Suprapubic skin (tissue), 3 donors: ENCODE measurements around the gene MCM3AP.

Source experiments
- POLR2AphosphoS5 ChIP-seq, 3 donors: sonication (generic); formaldehyde crosslinking; IDR thresholded peaks; one replicate each; pipeline ENCODE4 v1.6.1; 2017; ENCODE audit warnings: antibody characterized with exemption in 3 of 3
- TF ChIP-seq, protein P1 (sequence below), 2 donors: fragments of 200-600 bp in 1 of 2; fragments of 450-650 bp in 1 of 2; sonication (generic) in 1 of 2; IDR thresholded peaks; one replicate each; pipeline ENCODE4 v1.5.1; 2016 to 2019; ENCODE audit warnings: antibody characterized with exemption in 2 of 2, mild to moderate bottlenecking in 1 of 2, moderate library complexity in 1 of 2

DNA sequence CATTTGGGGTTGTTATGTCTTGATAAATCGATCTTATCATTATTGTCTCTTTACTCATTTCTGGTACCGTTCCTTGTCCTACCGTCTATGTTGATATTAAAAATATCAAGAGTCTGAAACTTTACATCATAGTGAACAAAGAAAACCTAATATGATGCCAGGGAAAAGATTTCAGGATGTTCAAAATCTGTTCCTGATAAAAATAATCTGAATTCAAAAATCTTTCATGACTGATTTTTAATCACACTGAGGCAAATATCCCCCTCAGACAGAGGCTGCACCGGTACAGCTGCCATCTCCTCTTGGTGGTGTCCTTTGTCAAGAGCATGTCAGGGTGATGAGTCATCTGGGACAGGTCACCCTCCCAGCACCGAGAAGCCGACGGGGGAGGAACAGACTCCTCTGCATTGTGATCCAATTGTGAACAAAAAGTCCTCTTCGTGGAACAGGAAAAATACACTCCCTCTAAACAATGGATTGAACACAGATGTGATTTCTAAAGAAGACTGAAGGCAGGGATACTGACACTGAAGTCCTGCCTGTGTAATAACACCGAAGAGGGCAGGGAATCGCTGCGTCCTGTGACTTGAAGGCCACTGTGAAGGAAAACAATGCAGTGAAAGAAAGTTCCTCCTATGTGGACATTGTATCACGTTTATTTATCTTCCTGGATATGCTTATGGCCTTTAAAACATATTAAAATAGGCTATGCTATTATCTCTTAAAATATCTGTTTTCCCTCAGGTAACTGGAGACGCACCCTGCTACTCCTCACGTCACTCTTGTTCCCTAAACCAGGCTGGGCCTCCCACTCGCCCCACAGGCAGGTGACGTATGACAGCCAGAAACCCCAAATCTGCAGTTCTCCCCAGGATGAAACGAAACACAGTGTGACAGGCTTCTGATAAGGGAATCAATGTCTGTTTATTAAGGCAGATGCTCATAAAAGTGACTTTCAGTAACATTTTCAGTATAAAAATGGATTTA, 96.9 kb downstream of the MCM3AP start:
- TF ChIP-seq, protein P1, sequence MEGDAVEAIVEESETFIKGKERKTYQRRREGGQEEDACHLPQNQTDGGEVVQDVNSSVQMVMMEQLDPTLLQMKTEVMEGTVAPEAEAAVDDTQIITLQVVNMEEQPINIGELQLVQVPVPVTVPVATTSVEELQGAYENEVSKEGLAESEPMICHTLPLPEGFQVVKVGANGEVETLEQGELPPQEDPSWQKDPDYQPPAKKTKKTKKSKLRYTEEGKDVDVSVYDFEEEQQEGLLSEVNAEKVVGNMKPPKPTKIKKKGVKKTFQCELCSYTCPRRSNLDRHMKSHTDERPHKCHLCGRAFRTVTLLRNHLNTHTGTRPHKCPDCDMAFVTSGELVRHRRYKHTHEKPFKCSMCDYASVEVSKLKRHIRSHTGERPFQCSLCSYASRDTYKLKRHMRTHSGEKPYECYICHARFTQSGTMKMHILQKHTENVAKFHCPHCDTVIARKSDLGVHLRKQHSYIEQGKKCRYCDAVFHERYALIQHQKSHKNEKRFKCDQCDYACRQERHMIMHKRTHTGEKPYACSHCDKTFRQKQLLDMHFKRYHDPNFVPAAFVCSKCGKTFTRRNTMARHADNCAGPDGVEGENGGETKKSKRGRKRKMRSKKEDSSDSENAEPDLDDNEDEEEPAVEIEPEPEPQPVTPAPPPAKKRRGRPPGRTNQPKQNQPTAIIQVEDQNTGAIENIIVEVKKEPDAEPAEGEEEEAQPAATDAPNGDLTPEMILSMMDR (IDR thresholded peaks at IDR 0.05) = no peak
- TF ChIP-seq POLR2AphosphoS5 (IDR thresholded peaks at IDR 0.05) = peak in 2 of 3 donors; percentile 58 to 68
